DMS 273 (cell line): ENCODE results near the gene HAND1.

ENCODE experiments used
- DNase-seq: peaks from one replicate; lab custom pipeline; 2025; ENCODE audit not compliant: unreplicated experiment; lab: John Stamatoyannopoulos, UW

The HAND1 gene

DNA sequence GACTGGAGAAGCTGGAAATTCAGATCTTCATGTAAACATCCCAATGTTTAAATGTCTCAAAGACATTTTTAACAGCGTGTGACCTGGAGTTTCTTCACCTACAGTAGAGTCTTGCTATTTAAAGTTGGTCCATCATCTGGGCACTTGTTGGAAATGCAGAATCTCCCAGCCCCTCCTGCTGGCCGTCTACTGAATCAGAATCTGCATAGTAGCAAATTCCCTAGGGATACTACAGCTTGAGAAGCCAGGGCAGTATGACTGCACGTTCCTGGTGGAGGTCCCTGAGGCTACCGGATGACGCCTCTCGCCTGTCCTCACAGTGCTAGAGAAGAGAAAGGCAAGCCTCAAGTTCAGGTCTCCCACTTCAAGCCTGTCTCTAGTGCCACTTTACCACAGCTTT, 16.5 kb downstream of the HAND1 start:
- peak; percentile 64 for DNase-seq

DNA sequence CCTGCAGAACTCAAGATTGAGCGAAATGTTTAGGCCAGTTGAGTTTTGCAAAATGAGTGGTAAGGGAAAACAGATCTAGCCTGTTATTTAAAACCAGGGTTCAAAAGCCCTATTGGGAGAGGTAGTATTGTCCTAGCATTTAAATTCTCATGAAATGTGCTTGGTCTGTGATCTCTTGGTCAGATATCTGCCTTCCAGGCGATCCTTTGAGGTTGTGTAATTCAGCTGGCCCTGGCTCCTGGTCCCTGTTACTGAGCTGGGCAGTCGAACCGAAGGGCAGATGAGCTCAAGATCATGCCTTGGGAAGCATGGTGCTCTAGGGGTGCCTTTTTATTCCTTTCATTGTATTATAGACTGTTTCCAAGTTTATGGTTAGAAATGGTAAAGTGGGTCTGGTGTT, 17.9 kb downstream of the HAND1 start:
- no peak for DNase-seq

DNA sequence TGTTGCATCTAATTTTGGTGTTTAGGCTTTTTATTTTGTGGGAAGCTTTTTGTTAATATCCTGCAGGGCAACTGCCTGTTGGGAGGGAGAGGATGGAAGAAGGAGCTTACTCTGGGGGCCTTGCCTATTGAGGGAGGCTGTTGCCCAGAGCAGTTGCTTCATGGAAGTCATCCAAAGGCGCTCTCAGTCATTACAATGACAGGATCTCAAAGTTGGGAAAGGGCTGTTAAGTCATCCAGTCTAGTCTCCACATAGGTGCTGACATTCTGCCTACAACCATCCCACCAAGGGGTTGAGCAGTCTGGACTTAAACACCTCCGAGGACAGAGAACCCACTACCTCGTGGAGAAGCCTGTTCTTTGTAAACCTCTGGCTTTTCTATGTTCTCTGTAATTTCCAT, 19.0 kb downstream of the HAND1 start:
- no peak for DNase-seq

DNA sequence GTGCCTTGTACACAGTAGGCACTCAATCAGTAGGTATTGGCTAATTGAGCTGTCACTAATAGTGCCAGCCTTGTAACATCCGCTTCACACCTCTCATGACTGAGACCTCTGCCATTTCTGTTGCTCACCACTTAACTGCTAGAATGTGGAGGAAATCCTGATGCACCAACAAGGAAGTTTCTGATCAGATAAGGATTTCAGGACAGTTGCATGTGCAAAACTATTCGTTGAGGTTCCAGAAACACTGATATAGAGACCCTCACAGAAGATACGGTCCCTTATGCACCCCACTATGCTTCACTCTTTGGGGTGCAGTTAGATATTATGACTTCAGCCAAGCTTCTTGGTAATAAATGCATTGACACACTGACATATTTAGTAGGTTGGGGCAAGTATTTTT, 21.5 kb downstream of the HAND1 start:
- DNase-seq, result no peak

DNA sequence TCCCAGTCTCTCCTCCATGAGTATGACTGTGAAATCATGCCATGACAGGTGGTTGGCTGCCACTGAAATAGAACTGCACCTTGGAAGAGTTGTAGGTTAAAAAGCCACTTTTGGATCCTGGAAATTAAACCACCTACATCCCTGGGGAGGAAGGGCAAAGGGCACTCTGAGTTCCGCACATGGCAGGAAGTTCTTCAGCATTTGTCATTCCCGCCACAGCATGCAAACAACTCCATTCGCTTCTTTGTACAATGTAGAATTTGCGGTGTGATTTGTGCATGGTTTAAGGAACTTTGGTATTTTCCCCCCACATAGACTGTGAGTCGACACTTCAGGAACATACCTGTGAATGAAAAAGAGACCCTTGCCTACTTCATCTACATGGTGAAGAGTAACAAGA, 22.4 kb downstream of the HAND1 start:
- no peak for DNase-seq

DNA sequence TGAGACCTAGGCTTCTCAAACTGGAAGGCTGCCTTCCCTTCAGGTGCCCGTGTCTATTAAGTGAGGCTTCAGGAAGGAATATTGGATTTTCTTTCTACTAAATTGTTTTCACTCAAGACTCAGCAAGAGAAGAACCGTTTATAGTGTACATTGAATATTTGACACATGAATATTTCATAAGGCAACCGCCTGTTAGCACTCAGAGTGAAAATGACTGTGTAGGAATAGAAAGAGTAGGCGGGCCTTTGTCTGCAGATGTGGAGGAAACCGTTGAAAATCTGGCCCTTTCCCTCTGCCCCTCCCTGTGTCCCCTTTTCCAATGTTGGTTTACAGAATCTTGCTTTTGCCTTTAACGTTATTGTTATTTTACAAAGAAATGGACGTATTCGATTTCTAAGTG, 26.1 kb downstream of the HAND1 start:
- no peak for DNase-seq

DNA sequence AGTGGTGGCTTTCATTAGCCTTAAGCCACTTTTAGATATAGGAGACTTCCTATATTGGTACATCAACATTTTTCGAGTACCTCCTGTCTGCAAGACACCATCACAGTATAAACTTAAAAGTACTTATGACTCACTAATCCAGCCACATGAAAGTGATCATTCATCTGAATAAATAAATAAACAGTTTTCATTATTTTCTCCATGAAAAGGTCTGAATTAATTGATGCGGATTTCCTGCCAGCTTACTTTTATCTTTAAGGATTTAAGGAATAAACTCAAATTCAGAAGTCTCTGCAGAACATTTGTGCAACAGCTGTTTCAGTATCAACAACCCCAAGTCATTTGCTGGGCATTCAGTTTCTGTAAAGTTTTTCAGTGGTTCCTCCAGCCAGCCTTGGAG, 28.2 kb downstream of the HAND1 start:
- no peak for DNase-seq

DNA sequence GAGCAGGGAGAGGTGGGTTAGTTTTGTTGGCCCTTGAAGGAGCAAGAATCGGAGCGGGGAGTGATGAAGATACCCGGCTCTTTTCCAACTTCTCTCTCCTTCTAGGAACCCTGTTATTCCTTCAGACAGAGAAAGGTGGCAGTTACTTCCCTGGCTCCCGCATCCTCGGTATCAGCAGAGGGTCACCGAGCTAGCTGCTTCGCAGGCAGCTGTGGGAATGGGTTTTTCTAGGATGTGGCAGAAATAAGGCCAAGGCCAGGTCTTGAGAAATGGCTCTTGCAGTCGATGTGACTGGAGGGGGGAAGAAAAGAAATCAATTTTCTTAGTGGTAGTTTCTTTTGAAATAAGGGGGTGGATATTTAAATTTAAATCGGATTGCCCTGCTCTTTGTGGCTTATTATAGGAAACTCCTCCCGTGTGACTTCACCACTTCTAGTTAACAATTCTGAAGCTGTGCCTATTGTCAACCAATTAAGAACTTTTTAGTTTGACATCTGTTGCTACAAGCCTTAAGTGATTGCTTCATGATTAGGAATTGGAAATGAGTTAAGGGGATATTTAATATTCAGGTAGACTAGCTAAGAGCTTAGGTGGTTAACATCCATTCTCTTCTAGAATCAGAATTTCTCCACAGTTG, 30.8 kb downstream of the HAND1 start:
- DNase-seq, result peak; percentile 37

DNA sequence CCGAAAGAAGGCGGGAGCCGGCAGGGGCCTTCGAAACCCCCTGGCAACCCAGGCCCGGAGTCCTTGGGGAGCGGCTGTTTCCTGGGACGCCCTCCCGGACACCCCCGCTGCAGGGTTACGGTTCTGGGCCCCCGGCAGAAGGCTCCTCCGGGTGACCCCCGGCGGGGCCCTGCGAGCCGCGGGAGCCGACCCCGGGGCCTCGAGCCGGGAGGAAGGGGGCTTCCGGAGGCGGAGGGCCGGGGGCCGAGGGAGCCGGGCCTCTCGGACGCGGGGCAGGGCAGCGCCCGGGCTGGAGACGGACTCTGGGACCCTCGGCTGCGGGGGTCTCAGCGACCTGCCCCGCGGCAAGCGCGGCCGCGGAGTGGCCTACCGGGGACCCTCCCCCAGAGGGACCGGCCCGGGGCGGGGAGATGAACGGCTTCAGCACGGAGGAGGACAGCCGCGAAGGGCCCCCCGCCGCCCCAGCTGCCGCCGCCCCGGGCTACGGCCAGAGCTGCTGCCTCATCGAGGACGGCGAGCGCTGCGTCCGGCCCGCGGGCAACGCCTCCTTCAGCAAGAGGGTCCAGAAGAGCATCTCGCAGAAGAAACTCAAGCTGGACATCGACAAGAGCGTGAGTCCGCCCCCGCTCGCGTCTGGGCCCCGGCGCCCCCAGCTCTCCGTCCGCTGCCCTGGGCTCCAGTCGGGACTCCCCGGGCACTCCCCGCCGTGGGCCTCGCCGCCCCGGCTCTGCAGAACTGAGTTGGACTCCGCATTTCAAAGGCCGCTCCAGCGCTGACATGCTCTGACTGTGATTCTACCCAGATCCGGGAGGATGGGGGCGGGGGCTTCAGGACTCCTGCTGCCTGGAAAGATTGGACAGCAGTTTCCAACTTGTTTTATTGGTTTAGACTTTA, 31.6 kb downstream of the HAND1 start:
- peak; percentile 72 for DNase-seq

DNA sequence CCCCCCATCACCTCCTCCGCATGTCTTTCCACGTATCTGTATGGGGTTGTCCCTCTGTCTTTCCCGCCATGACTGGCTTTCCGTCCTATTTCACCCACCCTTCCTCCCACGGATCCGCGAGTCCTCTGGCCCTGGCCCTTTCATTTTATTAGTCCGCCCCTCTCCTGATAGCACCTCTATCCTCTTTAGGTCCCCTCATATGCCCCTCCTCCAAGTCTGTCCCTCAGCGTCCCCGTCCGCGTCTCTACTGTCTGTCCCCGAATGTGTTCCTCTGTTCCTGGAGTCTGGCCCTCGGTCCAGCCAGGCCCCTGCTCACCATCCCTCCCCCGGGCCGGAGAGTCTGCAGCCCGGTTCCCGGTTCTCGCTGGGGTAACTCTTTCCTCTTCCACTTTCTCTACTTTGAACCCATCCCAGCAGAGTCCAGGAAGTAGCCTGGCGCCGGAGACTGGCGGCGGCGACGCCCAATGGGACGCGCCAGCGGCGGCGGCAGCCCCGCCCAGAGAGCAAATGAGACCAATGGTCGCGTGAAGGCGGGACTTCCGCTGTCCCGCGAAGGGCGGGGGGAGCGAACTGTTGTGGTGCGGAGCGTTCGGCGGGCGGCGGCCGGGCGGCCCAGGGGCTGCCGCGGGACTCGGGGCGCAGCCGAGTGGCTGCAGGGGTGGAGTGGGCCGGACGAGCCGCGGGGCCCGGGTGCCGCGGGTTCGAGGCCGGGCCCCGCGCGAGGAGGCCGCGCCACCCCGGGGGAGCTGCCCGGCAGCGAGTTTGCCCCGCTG, 32.4 kb downstream of the HAND1 start, which contains the start of gene SAP30L:
TSS of gene SAP30L (plus strand) at position 576 of the 773 bp plus-strand sequence. CDS start 608 bp downstream, outside the sequence.
- peak; percentile 98 for DNase-seq

DNA sequence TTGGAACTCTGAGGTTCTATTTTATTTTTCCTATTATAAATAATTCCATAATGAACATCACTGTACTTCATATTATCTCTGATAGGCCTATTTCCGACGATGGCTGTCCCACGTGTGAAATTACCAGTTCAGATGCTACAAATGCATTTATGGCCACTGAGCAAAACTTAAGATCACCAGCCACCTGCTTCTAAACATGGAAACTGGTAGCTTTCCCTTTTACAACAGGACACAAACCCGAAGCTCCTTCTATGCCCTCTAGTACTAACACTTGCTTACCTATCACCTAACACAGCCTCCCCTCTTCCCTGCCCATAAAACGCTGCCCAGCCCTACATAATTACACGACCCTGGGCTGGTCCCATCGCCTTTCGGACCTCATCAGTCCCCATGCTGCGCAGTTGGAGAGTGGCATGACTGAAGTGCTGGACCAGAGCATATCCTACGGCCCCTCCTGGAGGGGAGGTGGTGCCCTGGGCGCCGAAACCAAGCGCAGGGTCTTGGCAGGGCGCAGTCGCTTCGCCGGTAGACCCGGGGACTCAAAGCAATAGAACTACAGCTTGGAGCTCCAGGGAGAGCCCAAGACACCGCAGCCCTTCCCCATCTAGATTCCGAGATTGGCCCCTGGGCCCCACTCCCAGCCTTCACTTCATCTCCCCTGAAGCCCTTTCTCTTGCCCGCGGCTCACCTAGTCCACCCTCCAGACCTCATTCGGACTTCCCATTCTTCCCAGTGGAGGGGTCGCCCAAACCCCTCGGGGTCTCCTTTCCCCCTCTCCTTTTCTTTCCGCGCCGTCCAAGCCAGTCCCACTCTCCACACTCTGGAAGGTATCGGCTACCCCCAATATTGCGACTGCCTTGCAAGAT, 33.2 kb downstream of the HAND1 start:
- peak; percentile 47 for DNase-seq

DNA sequence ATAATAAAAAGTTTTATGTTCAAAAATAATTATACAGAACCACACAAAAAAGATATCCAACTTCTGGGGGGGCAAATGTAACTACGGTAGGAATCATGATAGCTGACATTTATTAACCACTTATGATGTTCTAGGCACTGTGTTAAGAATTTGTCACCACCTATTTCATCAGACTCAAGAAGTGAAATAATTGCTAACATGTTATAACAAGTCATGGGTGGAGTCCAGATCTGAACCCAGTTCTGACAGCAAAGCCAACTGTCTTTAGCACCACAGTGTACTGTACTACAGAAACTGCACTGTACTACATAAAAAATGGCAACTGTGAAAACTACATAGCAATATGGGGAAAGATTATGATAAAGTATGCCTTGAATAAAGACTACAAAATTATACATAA, 35.2 kb downstream of the HAND1 start:
- no peak for DNase-seq

DNA sequence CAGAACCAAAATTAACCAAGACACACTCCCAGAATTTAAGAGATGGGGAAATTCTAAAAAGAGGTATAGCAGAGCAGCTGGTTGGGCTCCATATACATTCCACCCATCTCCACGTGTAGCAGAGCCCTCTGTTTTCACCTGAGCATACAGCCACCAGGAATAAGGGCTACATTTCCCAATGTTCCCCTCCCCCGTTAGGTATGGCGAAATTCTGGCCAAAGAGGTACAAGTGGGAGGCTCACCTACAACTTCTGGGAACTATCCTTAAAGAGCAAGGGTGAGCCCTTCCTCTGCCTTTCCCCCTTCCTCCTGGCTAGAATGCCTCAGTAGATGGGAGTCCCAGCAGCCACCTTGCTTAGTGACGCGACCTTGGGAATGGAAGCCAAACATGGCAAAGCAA, 37.5 kb downstream of the HAND1 start:
- DNase-seq, result no peak

DNA sequence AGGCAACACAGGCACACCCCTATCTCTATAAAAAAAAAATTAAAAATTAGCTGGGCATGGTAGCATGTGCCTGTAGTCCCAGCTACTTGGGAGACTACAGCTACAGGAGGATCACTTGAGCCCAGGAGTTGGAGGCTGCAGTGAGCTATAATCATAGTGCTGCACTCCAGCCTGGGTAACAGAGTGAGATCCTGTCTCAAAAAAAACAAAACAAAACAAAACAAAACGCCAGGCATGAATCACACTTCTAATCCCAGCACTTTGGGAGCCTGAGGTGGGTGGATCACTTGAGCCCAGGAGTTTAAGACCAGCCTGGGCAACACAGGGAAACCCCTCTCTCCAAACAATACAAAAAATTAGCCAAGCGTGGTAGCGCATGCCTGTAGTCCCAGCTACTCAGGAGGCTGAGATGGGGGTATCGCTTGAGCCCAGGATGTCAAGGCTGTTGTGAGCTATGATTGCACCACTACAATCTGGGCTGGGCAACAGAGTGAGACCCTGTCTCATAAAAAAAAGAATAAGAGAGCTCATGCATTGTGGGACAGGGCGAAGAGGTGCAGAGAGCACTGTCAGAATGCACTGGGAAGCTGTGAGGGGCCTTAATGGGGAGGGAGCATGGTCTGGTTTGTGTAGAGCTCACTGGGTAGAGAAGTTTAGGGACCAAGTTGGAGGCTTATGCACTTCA, 40.6 kb downstream of the HAND1 start:
- no peak for DNase-seq

DNA sequence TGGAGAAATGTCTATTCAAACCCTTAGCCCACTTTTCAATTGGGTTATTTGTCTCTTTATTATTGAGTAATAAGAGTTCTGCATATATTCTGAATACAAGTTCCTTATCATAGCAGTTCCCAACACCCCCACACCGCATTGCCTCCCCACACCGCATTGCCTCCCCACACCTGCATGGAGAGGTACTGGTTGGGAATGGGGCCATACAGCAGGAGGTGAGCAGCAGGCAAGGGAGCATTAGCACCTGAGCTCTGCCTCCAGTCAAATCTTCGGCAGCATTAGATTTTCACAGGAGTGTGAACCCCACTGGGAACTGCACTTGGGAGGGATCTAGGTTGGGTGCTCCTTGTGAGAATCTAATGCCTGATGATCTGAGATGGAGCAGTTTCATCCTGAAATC, 42.8 kb downstream of the HAND1 start:
- no peak for DNase-seq

DNA sequence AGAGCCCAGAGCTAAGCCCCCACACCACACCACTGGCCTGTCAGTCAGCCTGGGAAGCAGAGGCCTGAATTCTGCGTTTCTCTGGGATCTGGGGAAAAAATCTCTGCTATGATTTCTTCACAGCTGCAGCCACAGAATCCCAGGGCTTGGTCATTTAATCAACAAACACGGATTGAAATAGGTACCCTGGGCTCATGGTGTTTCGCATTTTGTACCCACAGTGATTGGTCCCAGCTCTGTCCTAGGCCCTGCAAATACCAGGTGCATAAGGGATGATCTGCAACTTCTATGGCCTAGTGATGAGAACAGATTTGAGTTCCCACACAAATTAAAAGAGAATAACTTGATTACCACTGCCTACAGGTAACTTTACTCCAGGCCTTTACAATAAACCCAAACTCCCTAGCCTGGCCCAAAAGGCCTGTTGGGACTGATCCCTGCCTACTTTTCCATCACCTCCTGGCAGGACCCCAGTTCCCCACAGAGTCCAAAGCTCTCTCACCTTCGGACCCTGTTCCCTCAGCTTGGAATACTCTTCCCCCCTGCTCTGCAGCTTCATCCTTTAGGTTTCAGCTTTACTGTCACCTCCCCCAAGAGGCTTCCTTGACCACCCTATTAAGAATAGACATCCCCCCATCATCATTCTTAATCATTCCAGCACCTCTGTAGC, 46.9 kb downstream of the HAND1 start:
- no peak for DNase-seq

DNA sequence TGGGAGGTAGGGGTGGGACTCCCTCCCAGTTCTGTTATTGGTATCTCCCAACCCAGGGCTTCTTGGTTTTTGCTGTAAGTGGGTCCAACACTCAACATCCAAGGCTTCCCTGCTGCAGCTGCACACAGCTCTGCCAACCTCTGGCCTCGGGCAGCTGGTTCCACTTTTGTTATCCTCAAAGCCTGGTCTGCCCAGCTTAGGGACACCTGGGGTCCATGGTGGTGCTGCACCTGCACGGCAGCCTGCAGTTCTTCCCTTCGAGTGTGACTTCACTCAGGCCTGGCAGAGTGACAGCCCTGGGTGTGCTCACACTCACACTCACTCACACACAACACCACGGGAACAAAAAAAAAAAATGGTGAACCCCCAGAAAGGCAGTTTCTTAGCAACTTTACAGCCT, 47.6 kb downstream of the HAND1 start:
- DNase-seq, result no peak

DNA sequence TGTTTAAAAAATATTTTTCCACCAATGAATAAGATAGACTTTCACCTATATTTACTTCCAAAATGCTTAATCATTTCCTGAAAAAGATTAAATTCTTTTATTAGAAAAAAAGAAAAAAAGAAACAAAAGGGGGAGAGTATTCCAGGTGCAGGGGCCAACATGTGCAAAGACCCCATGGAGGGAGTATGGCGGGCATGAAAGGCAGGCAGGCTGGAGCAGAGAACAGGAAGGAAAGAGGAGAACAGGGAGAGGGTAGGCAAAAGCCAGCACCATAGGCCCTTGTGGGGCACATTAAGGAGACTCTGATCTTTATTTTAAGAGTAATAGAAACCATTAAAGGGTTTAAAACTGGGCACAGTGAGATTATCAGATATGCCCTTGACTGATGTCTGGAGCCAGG, 48.7 kb downstream of the HAND1 start:
- DNase-seq, result no peak

DNA sequence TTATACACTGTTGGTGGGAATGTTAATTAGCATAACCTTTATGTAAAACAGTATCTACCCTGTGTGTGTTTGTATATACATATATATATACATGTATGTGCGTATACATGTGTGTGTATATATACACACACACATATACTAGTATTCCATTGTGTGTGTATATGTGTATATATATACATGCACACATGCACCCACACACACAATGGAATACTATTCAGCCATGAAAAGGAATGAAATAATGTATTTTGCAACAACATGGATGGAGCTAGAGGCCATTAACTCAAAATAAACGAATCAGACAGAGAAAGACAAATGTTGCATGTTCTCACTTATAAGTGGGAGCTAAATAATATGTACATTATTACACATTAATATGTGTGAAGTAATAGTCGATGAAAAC, 49.8 kb downstream of the HAND1 start:
- no peak for DNase-seq
